Astrocyte (in vitro differentiated cells and primary cell): ENCODE results near the gene SYT2.
"Not testable (repeated sequence)": the region's sequence is repeated elsewhere in the genome, so short reads cannot be mapped to it uniquely, and the experiment has no call there.

Experiments used
- CTCF ChIP-seq: IDR thresholded peaks from 2 replicates; pipeline ENCODE4 v1.5.1; 2011; ENCODE audit warnings: low read depth, mild to moderate bottlenecking, inconsistent platforms, low read length, moderate library complexity; ENCODE audit not compliant: insufficient read depth
- EZH2 ChIP-seq: IDR thresholded peaks from 2 replicates; pipeline ENCODE4 v1.6.1; 2012; ENCODE audit warnings: mild to moderate bottlenecking, low read length, inconsistent platforms; ENCODE audit not compliant: insufficient read depth

GRCh38 chr1:202612036-202612435 is 98.2 kb downstream of the SYT2 start:
- not testable (repeated sequence) for TF ChIP-seq CTCF, EZH2
